GM13977 (cell line): Measurements from ENCODE around the gene WNT2B.

Experiments
- DNase-seq: peaks from one replicate; pipeline ENCODE4 v3.0.0; 2012; ENCODE audit warnings: low spot score
- in situ Hi-C: fragments of 300-500 bp; cut with MboI; formaldehyde crosslinking; loops from one replicate; pipeline ENCODE4 v1.12.0; 2022; ENCODE audit warnings: low sequenced_read_pairs, low pct_unique_long_range_greater_than_20kb, mixed read lengths, inconsistent platforms; ENCODE audit not compliant: unreplicated experiment
- TF ChIP-seq, protein P1 (sequence below): IDR thresholded peaks from 2 replicates; pipeline ENCODE4 v1.5.1; 2012; ENCODE audit warnings: mild to moderate bottlenecking, control low read depth; ENCODE audit not compliant: insufficient read depth; ENCODE audit errors: extremely low read depth, missing control alignments

WNT2B gene

DNA sequence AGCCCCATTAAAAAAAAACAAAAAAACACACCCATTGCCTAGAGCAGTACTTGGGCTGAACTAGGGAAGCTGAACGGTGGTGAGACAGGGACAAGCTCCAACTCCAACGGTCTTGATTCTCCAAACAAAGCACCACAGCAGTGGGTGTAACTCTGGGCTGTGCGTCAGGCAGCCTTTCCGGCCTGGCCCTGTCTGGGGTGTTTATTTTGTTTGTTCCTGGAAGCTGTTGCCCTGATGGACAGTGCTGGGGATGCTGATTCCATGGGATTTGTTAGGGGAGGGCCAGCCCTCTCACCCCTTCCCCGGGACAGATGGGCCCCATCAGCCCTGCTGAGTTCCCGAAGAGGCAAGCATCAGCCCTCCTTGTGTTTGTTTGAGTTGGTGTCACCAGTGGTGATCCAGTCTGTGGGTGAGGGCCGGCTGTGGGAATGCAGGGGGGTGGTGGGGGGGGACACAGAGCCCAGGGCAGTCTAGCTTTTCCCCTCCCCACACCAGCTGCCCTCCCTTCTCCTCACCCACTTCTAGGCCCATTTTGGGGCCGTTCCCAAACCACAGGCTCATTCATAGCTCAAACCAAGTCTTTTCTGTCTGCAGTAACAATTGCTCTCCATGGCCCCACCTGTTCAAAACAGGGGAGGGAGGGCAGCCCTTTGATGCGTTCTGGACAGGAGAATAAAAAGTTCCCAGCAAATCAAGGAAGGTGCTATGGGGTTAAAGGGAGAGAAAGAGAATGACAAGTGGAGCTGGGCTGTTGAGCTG is 4.5 kb downstream of the WNT2B start:
- DNase-seq = no peak
- TF ChIP-seq, protein P1, sequence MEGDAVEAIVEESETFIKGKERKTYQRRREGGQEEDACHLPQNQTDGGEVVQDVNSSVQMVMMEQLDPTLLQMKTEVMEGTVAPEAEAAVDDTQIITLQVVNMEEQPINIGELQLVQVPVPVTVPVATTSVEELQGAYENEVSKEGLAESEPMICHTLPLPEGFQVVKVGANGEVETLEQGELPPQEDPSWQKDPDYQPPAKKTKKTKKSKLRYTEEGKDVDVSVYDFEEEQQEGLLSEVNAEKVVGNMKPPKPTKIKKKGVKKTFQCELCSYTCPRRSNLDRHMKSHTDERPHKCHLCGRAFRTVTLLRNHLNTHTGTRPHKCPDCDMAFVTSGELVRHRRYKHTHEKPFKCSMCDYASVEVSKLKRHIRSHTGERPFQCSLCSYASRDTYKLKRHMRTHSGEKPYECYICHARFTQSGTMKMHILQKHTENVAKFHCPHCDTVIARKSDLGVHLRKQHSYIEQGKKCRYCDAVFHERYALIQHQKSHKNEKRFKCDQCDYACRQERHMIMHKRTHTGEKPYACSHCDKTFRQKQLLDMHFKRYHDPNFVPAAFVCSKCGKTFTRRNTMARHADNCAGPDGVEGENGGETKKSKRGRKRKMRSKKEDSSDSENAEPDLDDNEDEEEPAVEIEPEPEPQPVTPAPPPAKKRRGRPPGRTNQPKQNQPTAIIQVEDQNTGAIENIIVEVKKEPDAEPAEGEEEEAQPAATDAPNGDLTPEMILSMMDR = no peak
- in situ Hi-C loops = no loop called here

DNA sequence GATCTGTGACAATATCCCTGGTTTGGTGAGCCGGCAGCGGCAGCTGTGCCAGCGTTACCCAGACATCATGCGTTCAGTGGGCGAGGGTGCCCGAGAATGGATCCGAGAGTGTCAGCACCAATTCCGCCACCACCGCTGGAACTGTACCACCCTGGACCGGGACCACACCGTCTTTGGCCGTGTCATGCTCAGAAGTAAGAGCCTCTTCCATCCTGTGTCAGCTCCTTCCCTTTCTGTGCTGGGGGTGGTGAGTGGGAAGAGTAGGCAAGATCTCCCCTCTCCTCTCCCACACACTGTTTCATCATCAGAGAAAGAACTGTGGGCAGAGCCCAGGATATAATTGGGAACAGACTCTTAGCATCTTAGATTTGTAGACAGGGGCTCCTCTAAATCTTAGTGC is 6.1 kb downstream of the WNT2B start:
- in situ Hi-C loops = no loop called here
- TF ChIP-seq, protein P1 = no peak
- DNase-seq = no peak

DNA sequence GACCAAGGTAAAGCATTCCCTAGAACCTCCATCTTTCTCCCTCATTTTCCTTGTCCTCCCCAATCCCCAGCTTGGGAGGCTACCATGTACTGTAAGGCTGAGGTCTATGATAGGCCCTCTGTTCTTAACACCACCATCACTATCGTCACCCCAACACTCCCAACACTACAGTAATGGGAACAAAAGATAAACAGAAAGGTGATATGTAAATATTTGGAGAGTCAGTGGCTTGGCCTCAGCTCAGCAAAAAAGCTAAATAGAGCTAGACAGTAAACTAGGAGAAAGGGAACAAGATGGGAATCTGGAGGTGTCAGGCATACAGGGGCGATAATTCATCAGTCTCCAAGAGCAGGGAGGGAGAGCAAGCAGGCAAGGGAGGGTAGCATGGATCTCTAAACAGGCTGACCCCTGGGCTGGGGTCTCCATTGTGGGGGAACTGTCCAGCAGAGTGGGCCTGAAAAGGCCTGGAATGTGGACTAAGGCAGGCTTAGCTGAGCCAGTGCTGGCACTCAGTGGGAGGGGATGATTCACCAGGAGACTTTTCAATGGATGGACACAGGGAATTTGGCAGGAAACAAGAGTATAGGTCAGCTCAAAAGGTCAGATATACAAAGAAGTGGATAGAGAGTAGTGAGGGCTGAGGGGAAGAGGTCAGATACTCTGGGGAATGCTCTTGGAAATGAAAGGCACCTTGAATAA is 6.7 kb downstream of the WNT2B start:
- no peak for DNase-seq
- in situ Hi-C loops = no loop called here
- TF ChIP-seq, protein P1 = no peak

DNA sequence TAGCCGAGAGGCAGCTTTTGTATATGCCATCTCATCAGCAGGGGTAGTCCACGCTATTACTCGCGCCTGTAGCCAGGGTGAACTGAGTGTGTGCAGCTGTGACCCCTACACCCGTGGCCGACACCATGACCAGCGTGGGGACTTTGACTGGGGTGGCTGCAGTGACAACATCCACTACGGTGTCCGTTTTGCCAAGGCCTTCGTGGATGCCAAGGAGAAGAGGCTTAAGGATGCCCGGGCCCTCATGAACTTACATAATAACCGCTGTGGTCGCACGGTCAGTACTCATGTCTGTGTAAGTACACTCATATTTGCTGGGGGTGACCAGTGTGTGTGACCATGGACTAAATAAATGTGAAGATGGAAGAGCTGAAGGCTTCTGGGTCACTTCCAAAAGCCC is 7.4 kb downstream of the WNT2B start:
- TF ChIP-seq, protein P1 = no peak
- no peak for DNase-seq
- in situ Hi-C loops = no loop called here

DNA sequence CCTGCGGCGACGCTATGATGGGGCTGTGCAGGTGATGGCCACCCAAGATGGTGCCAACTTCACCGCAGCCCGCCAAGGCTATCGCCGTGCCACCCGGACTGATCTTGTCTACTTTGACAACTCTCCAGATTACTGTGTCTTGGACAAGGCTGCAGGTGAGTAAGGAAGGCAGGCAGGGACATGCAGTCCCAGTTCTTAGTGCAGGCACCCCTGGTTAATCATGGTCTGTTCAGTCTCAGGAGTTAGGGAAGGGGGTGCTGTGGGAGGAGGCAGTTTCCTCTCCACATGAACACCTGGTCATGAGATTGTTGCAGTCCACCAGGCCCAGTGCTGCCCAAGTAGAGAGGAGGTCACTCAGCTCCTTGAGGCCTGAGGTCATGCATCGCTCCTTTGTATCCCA is 8.5 kb downstream of the WNT2B start:
- DNase-seq = no peak
- in situ Hi-C loops = no loop called here
- TF ChIP-seq, protein P1 = no peak

DNA sequence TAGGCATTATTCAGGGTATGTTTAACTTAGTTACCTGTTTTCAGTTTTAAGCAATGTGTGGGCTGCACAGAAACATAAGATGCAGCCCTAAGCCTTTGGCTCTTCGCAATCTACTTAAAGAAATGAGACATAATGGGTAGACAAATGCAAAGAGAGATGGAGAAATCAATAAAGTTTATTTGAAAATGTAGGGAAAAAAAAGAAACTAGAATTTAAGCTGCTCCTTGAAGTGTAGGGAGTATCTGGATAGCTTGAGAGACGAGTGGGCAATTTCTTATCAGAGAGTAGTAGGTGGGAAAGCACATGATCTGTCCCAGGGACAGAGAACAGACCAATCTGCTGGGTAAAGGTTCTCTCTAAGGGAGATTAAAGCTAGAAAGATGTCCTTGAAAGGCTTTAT is 8.9 kb downstream of the WNT2B start:
- TF ChIP-seq, protein P1 = no peak
- DNase-seq = no peak
- in situ Hi-C loops = no loop called here
